ENCODE measurements around the gene ZNF429.
"Not testable (repeated sequence)": the region's sequence is repeated elsewhere in the genome, so short reads cannot be mapped to it uniquely, and the experiment has no call there.

ZNF429 gene

DNA sequence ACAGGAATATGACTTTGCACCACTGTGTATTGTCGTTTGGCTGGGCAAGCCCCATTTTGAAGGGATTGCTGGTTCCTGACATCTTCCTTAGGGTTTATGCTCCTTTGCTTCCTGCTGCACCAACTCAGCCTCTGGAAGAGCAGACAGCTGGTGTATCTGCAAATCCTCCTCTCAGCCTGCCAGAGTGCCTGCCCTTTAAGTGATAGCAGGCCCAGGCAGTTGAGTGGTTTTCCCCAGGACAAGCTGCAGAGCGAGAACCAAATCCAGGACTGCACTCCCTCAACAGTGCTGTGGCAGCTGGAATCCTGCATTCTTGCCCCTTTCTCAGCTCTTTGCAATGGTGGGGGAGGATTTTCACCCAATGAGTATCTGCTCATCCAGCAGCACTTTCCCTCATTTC is 85.5 kb downstream of the ZNF429 start:
- no peak for DNase-seq (ENCODE audit: low read depth in 2 of 2)

DNA sequence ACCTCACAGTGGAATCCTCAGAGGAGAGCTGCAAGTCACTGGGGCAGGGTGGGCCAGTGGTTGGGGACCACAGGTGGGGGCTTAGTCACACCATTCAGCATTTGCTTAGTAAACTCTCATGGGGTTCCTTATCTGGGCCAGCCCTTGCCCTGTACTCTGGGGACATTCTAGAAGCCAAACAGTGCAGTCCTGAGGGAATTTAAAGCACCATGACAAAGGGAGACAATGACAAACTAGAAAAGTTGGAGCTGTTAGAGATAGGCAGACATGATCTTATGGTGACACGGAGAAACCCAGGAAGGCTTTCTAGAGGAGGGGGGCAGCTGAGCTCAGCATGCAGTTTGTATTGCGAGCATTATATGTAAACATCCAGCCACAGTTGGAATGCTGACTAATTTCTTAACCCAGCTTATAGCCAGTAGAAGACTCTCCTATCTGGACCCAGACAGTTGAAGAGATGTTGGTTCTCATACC is 87.6 kb downstream of the ZNF429 start:
- DNase-seq (ENCODE audit: low read depth in 2 of 2) = no peak

DNA sequence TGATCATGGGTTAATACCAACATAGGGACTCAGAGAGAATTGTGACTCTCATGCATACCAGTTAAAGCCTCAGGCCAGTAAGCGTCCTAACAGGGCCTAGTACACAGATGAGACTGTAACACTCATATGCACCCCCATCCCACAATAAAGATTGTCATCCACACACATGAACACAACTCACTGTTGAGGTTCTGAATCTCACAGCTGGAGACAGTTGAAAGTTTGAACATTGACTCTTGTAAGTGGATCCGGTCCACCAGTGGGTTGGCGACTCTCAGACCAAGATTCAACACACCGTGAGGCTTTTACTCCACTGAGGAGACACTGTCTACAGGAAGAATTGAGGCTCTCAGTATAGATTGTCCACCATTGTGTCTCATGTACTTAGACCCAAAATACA is 88.1 kb downstream of the ZNF429 start:
- DNase-seq (ENCODE audit: low read depth in 2 of 2) = no peak

DNA sequence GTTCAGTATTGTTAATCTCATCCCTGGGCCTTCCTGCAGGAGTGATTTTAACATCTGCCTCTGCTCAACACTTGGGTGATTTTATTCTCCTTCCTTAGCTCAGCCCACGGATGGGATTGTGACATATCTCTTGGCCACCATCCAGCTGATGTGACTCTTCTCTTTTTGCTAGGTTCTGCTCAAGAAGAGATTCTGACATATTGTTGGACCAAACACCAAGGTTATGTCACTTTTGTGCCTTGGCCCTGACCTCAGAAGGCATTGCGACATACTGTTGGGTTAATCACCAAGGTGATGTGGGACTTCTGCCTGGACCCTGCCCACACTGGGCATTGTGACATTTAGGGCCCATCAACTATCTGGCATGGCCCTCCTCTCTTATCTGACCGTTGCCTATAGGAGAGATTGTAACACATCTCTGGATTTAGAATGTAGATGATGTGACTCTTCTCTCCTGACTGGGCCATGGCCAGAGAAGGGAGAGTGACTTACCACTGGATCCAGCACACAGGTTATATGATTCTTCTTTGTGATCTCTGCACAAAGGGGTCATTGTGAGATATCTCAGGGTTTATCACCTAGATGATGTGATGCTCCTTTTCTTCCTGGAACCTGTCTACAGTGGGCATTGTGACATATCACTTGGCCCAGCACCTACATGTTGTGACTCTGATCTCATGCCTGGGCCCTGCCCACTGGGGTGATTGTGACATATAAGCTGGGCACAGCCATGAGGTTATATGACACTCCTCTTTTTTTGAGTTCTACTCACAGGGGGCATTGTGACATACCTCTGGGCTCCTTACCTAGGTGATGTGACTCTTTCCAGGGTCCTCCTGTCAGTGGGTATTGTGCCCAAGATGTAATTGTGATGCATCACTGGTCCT is 88.8 kb downstream of the ZNF429 start:
- no peak for DNase-seq (ENCODE audit: low read depth in 2 of 2)

DNA sequence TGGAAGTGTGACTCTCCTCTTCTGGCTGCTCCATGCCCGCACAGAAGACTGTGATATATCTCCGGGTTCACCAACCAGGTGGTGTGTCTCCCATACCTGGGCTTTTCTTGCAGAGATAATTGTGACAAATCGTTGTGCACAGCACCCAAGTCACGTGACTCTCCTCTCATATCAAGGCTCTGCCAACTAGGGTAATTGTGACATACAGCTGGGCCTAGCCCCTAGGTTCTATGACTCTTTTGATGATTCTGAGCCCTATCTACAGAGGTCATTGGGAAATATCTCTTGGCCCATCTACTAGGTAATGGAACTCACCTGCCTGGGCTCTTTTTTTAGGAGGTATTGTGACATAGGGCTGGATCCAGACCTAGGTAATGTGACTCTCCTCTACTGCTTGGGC is 89.8 kb downstream of the ZNF429 start:
- DNase-seq (ENCODE audit: low read depth in 2 of 2) = no peak

DNA sequence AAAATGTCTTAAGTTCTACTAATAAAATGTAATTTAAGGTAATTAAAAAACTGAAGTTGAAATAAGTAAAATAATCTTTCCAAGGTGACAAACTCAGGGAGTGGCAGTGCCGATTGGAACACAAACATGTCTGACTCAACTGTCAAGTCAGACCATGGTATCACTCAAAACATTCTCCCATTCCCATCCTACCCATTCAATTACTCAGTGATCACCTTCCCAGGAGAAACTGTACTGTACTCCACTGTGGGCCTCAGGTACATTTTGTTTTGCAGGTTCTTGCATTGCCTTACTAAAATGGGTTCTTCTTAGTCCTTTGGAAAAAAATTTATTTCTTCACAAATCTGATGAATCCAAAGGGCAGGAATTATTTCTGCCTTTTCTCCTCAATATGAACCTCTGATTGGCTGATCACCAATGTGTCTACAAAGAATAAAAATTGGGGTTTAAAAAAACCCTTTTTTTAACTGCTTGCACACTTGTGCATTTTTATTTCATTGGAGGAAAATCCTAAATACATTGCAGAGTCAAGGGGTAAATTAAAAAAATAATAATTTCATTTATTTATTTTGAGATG is 96.8 kb downstream of the ZNF429 start:
- no peak for DNase-seq (ENCODE audit: low read depth in 2 of 2)

DNA sequence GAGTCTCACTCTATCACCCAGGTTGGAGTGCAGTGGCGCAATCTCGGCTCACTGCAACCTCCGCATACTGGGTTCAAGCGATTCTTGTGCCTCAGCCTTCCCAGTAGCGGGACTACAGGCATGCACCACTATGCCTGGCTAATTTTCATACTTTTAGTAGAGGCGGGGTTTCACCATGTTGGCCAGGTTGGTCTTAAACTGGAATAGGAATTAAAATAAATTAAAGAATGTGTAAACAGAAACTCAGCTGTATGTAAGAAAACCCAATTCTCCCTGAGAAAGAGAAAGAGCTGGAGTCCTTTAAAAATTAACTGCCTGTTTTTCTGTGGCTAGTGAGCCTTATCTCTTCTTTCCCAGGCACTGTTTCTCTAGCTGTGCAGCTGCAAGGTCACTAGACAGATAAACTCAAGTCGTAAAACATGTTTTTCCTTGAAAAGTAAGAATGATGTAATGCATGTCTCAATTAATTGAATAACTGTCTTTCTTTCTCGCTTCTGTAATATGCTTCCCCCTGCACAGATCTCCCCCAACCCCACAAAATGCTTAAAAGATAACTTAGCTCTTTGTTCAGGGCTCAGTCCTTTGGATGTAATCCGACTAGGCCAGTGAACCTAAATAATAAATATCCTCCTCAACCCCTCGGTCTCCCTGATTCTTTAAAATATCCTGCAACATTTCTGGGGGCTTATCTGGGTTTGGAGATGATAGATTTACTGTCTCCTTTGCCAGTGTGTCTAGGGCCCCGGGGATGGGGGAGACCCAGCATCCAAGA is 97.4 kb downstream of the ZNF429 start:
- DNase-seq (ENCODE audit: low read depth in 2 of 2) = not testable (repeated sequence)

DNA sequence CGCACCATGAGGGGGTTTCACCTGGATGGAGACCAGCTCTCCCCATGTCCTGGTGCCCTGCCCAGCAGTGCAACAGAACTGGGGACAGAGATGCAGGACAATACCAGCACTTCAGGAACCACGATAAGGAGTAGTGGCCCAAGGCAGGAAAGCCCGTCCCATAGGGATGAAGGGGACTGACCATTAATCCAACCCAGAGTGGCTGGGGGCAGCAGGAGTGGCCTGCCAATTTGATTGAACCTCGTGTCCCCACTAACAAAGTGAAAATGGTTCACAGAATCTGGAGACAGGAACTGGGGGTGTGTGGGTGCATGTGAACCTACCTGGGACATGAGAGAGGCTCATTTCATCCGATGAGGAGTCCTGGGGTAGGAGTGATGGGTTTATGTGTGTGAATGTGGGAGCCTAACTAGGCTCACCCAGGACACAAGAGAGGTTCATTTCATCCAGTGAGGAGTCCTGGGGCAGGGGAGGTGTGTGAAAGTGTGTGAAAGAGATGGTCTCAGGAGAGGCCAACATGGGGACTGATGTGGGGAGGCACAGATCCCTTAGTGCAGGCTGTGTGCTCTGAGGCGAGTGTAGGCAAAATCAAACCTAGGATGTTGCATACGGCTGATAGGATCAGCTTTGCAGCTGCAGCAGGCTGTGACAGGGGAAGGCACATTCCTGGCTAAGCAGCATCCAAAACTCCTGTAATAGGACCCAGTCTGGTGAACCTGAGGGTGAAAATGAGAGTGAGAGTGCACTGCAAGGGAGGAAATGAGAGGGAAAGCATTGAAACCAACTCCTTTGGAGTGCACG is 98.2 kb downstream of the ZNF429 start:
- DNase-seq (ENCODE audit: low read depth in 2 of 2) = no peak

DNA sequence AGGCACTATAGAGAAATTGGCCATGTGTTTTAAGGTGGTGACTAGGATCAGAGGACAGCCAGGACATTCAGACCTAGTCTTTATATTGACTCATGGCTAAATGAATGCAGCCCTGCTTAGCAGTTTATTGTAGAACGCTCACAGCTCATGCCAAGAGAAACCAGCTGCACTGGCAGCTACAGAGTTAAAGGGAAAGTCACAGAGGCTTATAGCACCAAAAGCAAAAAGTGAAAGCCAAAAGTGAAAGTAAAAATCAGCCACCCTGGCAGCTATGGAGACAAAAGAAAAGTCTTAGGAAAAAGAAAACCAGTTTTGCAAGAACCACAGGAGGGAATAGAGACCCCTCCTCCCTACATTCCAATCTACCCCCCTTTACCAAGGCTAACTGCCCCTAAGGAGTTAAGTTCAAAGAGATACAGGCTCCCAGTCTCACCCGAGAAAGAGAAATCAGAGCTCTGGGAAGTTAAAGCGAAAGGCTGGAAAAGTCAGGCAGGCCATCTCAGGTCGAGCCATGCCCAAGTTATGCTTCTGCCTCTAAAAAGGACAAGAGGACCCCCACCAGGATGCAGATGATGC is 99.0 kb downstream of the ZNF429 start:
- DNase-seq (ENCODE audit: low read depth in 2 of 2) = no peak

Measured in stimulated activated CD4-positive, alpha-beta T cell treated with anti-CD3 and anti-CD28 coated beads, Interleukin-4, amount 100 ng/mL, for 48 hours (primary cell).